K562 (cell line): ENCODE results near the gene RNF144A. TPM values are rescaled to one million over a fixed set of nuclear protein-coding genes. Genes with fewer than 3 reads are reported as not detected.
A peak's percentile ranks its signal among the peaks of the same experiment; 100 is the strongest.

Experiments
- ARNT ChIP-seq, 2 experiments: fragments of 450-650 bp; IDR thresholded peaks; 2 replicates each; pipeline ENCODE4 v1.6.1; 2016; ENCODE audit warnings: mild to moderate bottlenecking in 1 of 2
- BACH1 ChIP-seq: fragments of 200-800 bp; sonication (Bioruptor generic); IDR thresholded peaks from 2 replicates; pipeline ENCODE4 v1.6.1; 2016; ENCODE audit warnings: missing genetic modification characterization, missing compliant biosample characterization
- CAMTA2 ChIP-seq: fragments of 250-450 bp; sonication (Bioruptor Pico); conservative IDR thresholded peaks from 2 replicates; pipeline ENCODE4 v1.5.1; 2022
- CBX8 ChIP-seq: fragments of 200-600 bp; sonication (generic); IDR thresholded peaks from 2 replicates; pipeline ENCODE4 v1.6.1; 2012; ENCODE audit warnings: borderline replicate concordance, mixed run types, low read depth, mild to moderate bottlenecking, moderate library complexity, mixed read lengths, low read length, control low read depth, inconsistent platforms; ENCODE audit not compliant: poor library complexity, severe bottlenecking; ENCODE audit errors: extremely low read depth
- CC2D1A ChIP-seq: fragments of 450-650 bp; IDR thresholded peaks from 2 replicates; pipeline ENCODE4 v1.6.1; 2017; ENCODE audit warnings: mild to moderate bottlenecking
- CCAR2 ChIP-seq: fragments of 200-400 bp; formaldehyde crosslinking; IDR thresholded peaks from 2 replicates; pipeline ENCODE4 v1.6.1; 2017; ENCODE audit warnings: mild to moderate bottlenecking, low read depth, low read length
- FOXM1 ChIP-seq, 2 experiments: fragments of 450-650 bp in 1 of 2; sonication (generic) in 1 of 2; formaldehyde crosslinking in 1 of 2; IDR thresholded peaks; 2 replicates each; pipeline versions ENCODE4 v1.6.1 to v1.9.0; 2017 to 2022; ENCODE audit warnings: low read depth in 2 of 2, mild to moderate bottlenecking in 2 of 2, missing genetic modification reagents in 1 of 2, moderate library complexity in 1 of 2
- FOXP1 ChIP-seq: sonication (generic); formaldehyde crosslinking; IDR thresholded peaks from 2 replicates; pipeline ENCODE4 v1.8.0; 2022; ENCODE audit warnings: mild to moderate bottlenecking, missing genetic modification reagents
- GTF2A2 ChIP-seq: IDR thresholded peaks from 2 replicates; pipeline ENCODE4 v1.6.1; 2016; ENCODE audit warnings: mild to moderate bottlenecking, missing genetic modification characterization, missing compliant biosample characterization
- GTF2E2 ChIP-seq: fragments of 200-800 bp; sonication (Bioruptor generic); IDR thresholded peaks from 2 replicates; pipeline ENCODE4 v1.6.1; 2016; ENCODE audit warnings: missing genetic modification characterization, missing compliant biosample characterization
- HDAC2 ChIP-seq: fragments of 450-650 bp; IDR thresholded peaks from 2 replicates; pipeline ENCODE4 v1.6.1; 2016; ENCODE audit warnings: mild to moderate bottlenecking
- HNRNPLL ChIP-seq: fragments of 200-400 bp; formaldehyde crosslinking; IDR thresholded peaks from 2 replicates; pipeline ENCODE4 v1.6.1; 2017; ENCODE audit warnings: low read length, low read depth, mild to moderate bottlenecking; ENCODE audit not compliant: poor library complexity, severe bottlenecking
- KLF16 ChIP-seq: IDR thresholded peaks from 2 replicates; pipeline ENCODE4 v1.6.1; 2016; ENCODE audit warnings: antibody characterized with exemption
- MAFK ChIP-seq: IDR thresholded peaks from 2 replicates; pipeline ENCODE4 v1.6.1; 2011; ENCODE audit warnings: low read length, improper control_type of control experiment
- NFE2L1 ChIP-seq: fragments of 450-650 bp; IDR thresholded peaks from 2 replicates; pipeline ENCODE4 v1.6.1; 2016; ENCODE audit warnings: missing genetic modification characterization, low read depth, mild to moderate bottlenecking, missing compliant biosample characterization, moderate library complexity, borderline replicate concordance
- PHB ChIP-seq: fragments of 250-450 bp; sonication (Bioruptor Pico); IDR thresholded peaks from 2 replicates; pipeline ENCODE4 v1.5.0; 2021
- SRSF7 ChIP-seq: fragments of 200-400 bp; formaldehyde crosslinking; optimal IDR thresholded peaks from 2 replicates; pipeline ENCODE3; 2017; ENCODE audit warnings: mild to moderate bottlenecking, low read depth, low read length
- TCF3 ChIP-seq: sonication (generic); formaldehyde crosslinking; IDR thresholded peaks from 2 replicates; pipeline ENCODE4 v1.4.0; 2020; ENCODE audit warnings: mild to moderate bottlenecking, missing genetic modification reagents
- ZBTB7A ChIP-seq: IDR thresholded peaks from 2 replicates; pipeline ENCODE4 v1.6.1; 2011; ENCODE audit warnings: low read depth, mild to moderate bottlenecking, low read length, moderate library complexity, borderline replicate concordance; ENCODE audit not compliant: control insufficient read depth
- ZBTB8A ChIP-seq: fragments of 450-650 bp; IDR thresholded peaks from 2 replicates; pipeline ENCODE4 v1.6.1; 2018; ENCODE audit warnings: mild to moderate bottlenecking, moderate library complexity; ENCODE audit not compliant: partially characterized antibody
- ZFP36 ChIP-seq: fragments of 150-350 bp; IDR thresholded peaks from 2 replicates; pipeline ENCODE4 v1.6.1; 2018; ENCODE audit warnings: low read length, low read depth; ENCODE audit not compliant: partially characterized antibody
- ZNF146 ChIP-seq: IDR thresholded peaks from one replicate; pipeline ENCODE4 v1.6.1; 2018; ENCODE audit warnings: missing compliant biosample characterization; ENCODE audit not compliant: unreplicated experiment
- ZNF184 ChIP-seq: sonication (generic); formaldehyde crosslinking; IDR thresholded peaks from 2 replicates; pipeline ENCODE4 v1.5.0; 2020; ENCODE audit warnings: missing genetic modification reagents
- ZNF282 ChIP-seq: sonication (generic); formaldehyde crosslinking; IDR thresholded peaks from 2 replicates; pipeline ENCODE4 v1.8.1; 2023; ENCODE audit warnings: missing genetic modification reagents
- polyA plus RNA-seq, 8 experiments: library from polyadenylated mRNA; depleted of rRNA in 4 of 8; stranded (reverse) in 5 of 8; unstranded in 3 of 8; fragments of >200 nt; fragmentation: Nextera tagmentation in 2 of 8; fragmentation: Illumina TruSeq in 1 of 8; extraction: Ambion mirVana in 2 of 8; extraction: Trizol in 1 of 8; gene quantifications; 2 replicates each; pipeline versions ENCODE4 v1.2.1 to v1.2.3, GENCODE V29; 2011 to 2014; ENCODE audit warnings: inconsistent platforms in 1 of 8, missing spikeins in 1 of 8
- total RNA-seq, 7 experiments: library from RNA; depleted of rRNA in 6 of 7; stranded (reverse); fragments of >200 nt in 6 of 7; fragmentation: Illumina TruSeq in 2 of 7; extraction: Trizol in 2 of 7; gene quantifications; 2 replicates each; pipeline versions ENCODE4 v1.2.1 to v1.2.3, GENCODE V29; 2011 to 2021; ENCODE audit warnings: low replicate concordance in 1 of 7
- TF ChIP-seq, protein P1 (sequence below): sonication (generic); formaldehyde crosslinking; IDR thresholded peaks from 2 replicates; pipeline ENCODE4 v1.5.0; 2020; ENCODE audit warnings: missing genetic modification reagents
- TF ChIP-seq, protein P2 (sequence below): fragments of 250-450 bp; sonication (Bioruptor Pico); IDR thresholded peaks from 2 replicates; pipeline ENCODE4 v1.8.0; 2021; ENCODE audit warnings: moderate library complexity, mild to moderate bottlenecking, inconsistent platforms
- TF ChIP-seq, protein P3 (sequence below): fragments of 450-650 bp; formaldehyde crosslinking; IDR thresholded peaks from 2 replicates; pipeline ENCODE4 v1.4.0; 2020; ENCODE audit warnings: mild to moderate bottlenecking, mixed read lengths

The RNF144A gene
- total and polyA plus RNA-seq, 9 of the 15 experiments (the other 6 are each of a cell fraction or from before 2014, with no cell fraction given): 0.96 to 11.3 (median 6.2) TPM

DNA sequence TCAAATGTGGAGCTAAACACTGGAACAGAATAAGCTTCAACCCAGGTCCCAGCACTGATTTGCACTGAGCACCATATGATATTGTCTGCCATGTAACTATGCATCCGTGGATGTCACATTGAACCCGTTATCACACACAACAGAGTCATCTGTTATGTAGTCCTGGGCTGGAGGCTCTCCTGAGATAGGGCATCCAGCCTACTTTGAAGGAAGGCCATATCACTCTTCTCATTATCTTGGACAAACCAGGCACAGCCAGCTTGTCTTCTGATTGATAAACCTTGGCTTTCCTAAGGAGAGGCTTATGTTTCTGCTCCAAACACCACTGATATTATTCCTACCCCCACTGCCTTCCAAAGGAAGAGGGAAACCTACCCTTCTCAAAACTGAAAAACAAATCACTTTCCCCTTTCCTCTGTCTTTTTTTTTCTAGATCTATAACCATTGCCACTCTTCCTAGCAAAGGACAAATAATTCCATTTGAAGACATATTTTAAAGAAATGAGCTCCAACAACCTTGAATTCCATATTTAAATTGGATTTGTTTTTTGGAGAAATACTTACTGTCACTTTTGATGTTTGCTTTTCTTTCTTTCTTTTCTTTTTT is 23.2 kb upstream of the RNF144A start (continued):
- TF ChIP-seq FOXP1 (CRISPR knock-in tag) (no peak), GTF2A2 (tag) (no peak), CAMTA2 (CRISPR knock-in tag) (no peak), ZNF146 (CRISPR knock-in tag) (no peak), ZNF282 (CRISPR knock-in tag) (no peak), NFE2L1 (no peak), ZFP36 (peak; percentile 5), HNRNPLL (no peak), FOXM1 (IDR thresholded peaks at IDR 0.05; ENCODE audit: low read depth) (peak; percentile 99), FOXM1 (CRISPR knock-in tag; IDR thresholded peaks at IDR 0.05; ENCODE audit: low read depth) (no peak), TCF3 (peak; percentile 100), ZBTB7A (no peak), CC2D1A (peak; percentile 100), CBX8 (no peak), ZNF184 (CRISPR knock-in tag) (no peak), HDAC2 (peak; percentile 100), SRSF7 (no peak), MAFK (peak; percentile 28; the same call in 1 of the 2 replicates), GTF2E2 (no peak), ZBTB8A (no peak), KLF16 (peak; percentile 100), ARNT (IDR thresholded peaks at IDR 0.05) (peak; percentile 95 to 98), BACH1 (tag) (peak; percentile 52; the same call in 1 of the 2 replicates), PHB (CRISPR knock-in tag) (no peak), CCAR2 (no peak)
- TF ChIP-seq, protein P1, sequence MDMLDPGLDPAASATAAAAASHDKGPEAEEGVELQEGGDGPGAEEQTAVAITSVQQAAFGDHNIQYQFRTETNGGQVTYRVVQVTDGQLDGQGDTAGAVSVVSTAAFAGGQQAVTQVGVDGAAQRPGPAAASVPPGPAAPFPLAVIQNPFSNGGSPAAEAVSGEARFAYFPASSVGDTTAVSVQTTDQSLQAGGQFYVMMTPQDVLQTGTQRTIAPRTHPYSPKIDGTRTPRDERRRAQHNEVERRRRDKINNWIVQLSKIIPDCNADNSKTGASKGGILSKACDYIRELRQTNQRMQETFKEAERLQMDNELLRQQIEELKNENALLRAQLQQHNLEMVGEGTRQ (CRISPR knock-in tag): no peak
- TF ChIP-seq, protein P2, sequence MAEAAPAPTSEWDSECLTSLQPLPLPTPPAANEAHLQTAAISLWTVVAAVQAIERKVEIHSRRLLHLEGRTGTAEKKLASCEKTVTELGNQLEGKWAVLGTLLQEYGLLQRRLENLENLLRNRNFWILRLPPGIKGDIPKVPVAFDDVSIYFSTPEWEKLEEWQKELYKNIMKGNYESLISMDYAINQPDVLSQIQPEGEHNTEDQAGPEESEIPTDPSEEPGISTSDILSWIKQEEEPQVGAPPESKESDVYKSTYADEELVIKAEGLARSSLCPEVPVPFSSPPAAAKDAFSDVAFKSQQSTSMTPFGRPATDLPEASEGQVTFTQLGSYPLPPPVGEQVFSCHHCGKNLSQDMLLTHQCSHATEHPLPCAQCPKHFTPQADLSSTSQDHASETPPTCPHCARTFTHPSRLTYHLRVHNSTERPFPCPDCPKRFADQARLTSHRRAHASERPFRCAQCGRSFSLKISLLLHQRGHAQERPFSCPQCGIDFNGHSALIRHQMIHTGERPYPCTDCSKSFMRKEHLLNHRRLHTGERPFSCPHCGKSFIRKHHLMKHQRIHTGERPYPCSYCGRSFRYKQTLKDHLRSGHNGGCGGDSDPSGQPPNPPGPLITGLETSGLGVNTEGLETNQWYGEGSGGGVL (CRISPR knock-in tag): no peak
- TF ChIP-seq, protein P3, sequence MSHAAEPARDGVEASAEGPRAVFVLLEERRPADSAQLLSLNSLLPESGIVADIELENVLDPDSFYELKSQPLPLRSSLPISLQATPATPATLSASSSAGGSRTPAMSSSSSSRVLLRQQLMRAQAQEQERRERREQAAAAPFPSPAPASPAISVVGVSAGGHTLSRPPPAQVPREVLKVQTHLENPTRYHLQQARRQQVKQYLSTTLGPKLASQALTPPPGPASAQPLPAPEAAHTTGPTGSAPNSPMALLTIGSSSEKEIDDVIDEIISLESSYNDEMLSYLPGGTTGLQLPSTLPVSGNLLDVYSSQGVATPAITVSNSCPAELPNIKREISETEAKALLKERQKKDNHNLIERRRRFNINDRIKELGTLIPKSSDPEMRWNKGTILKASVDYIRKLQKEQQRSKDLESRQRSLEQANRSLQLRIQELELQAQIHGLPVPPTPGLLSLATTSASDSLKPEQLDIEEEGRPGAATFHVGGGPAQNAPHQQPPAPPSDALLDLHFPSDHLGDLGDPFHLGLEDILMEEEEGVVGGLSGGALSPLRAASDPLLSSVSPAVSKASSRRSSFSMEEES (CRISPR knock-in tag): no peak
